ENCODE data around the gene IDH1.

GRCh38 chr2:208186465-208186864, 68.4 kb downstream of the IDH1 start:
- no peak for TF ChIP-seq CTCF (conservative IDR thresholded peaks at IDR 0.05; ENCODE audit: low read depth, low read length)
- TF ChIP-seq SMC3 (IDR thresholded peaks at IDR 0.05; ENCODE audit: low read depth, low read length), result no peak
- TF ChIP-seq USF2 (IDR thresholded peaks at IDR 0.05; ENCODE audit: low read depth, low read length), result no peak

All from IMR-90 (cell line).